NOMO-1 (cell line): ENCODE data around the gene P2RY11.

Source experiments
- DNase-seq, 2 experiments: peaks; one replicate each; lab custom pipeline; 2025; ENCODE audit not compliant: unreplicated experiment in 2 of 2; lab: John Stamatoyannopoulos, UW

P2RY11 gene

GRCh38 chr19:10137751-10138682, 26.5 kb downstream of the P2RY11 start:
- DNase-seq, result no peak

GRCh38 chr19:10138879-10139795, 27.6 kb downstream of the P2RY11 start:
- no peak for DNase-seq

GRCh38 chr19:10139952-10140351, 28.5 kb downstream of the P2RY11 start:
- no peak for DNase-seq

GRCh38 chr19:10141479-10141878, 30.0 kb downstream of the P2RY11 start:
- no peak for DNase-seq

- DNase-seq, result no peak
Measured at GRCh38 chr19:10141973-10142372, 30.5 kb downstream of the P2RY11 start.

GRCh38 chr19:10142701-10143375, 31.3 kb downstream of the P2RY11 start:
- DNase-seq, result no peak

GRCh38 chr19:10143681-10144080, 32.2 kb downstream of the P2RY11 start:
- DNase-seq, result no peak

- no peak for DNase-seq
Measured at GRCh38 chr19:10144361-10144760, 32.9 kb downstream of the P2RY11 start.

- no peak for DNase-seq
Measured at GRCh38 chr19:10145031-10145430, 33.5 kb downstream of the P2RY11 start.

- no peak for DNase-seq
Measured at GRCh38 chr19:10146142-10146541, 34.6 kb downstream of the P2RY11 start.

GRCh38 chr19:10149427-10149826, 37.9 kb downstream of the P2RY11 start:
- no peak for DNase-seq

- DNase-seq, result no peak
Measured at GRCh38 chr19:10151521-10151920, 40.0 kb downstream of the P2RY11 start.

GRCh38 chr19:10152100-10152499, 40.6 kb downstream of the P2RY11 start:
- no peak for DNase-seq

- no peak for DNase-seq
Measured at GRCh38 chr19:10155839-10156238, 44.3 kb downstream of the P2RY11 start.

GRCh38 chr19:10158071-10158470, 46.6 kb downstream of the P2RY11 start:
- DNase-seq, result no peak

- no peak for DNase-seq
Measured at GRCh38 chr19:10158485-10158884, 47.0 kb downstream of the P2RY11 start.

GRCh38 chr19:10159610-10160009, 48.1 kb downstream of the P2RY11 start:
- no peak for DNase-seq

GRCh38 chr19:10163536-10163935, 52.0 kb downstream of the P2RY11 start:
- no peak for DNase-seq
